HepG2 (cell line): ENCODE data around the gene CD79A. TPM values are rescaled to one million over a fixed set of nuclear protein-coding genes. Genes with fewer than 3 reads are reported as not detected.

Experiments used
- BCL6 ChIP-seq: IDR thresholded peaks from 2 replicates; pipeline ENCODE4 v1.6.1; 2016; ENCODE audit warnings: missing genetic modification reagents, missing compliant biosample characterization
- FOXM1 ChIP-seq: sonication (generic); formaldehyde crosslinking; IDR thresholded peaks from 2 replicates; pipeline ENCODE4 v1.5.0; 2020; ENCODE audit warnings: missing genetic modification reagents
- HES4 ChIP-seq: sonication (generic); formaldehyde crosslinking; IDR thresholded peaks from 2 replicates; pipeline ENCODE4 v1.9.0; 2021; ENCODE audit warnings: mild to moderate bottlenecking, missing genetic modification reagents, borderline replicate concordance
- KDM5B ChIP-seq: sonication (generic); formaldehyde crosslinking; IDR thresholded peaks from 2 replicates; pipeline ENCODE4 v1.4.0; 2020; ENCODE audit warnings: missing genetic modification reagents, mild to moderate bottlenecking, borderline replicate concordance
- KLF13 ChIP-seq: sonication (generic); formaldehyde crosslinking; IDR thresholded peaks from 2 replicates; pipeline ENCODE4 v1.4.0; 2020; ENCODE audit warnings: mild to moderate bottlenecking, missing genetic modification reagents
- POLR2G ChIP-seq: fragments of 200-400 bp; formaldehyde crosslinking; IDR thresholded peaks from 2 replicates; pipeline ENCODE4 v1.6.1; 2018; ENCODE audit warnings: mild to moderate bottlenecking, low read depth, low read length, moderate library complexity
- RELA ChIP-seq: sonication (generic); formaldehyde crosslinking; IDR thresholded peaks from 2 replicates; pipeline ENCODE4 v1.4.0; 2020; ENCODE audit warnings: missing genetic modification reagents
- SMAD9 ChIP-seq: sonication (generic); formaldehyde crosslinking; IDR thresholded peaks from 2 replicates; pipeline ENCODE4 v1.5.1; 2020; ENCODE audit warnings: mild to moderate bottlenecking, missing genetic modification reagents
- SPEN ChIP-seq: sonication (generic); formaldehyde crosslinking; IDR thresholded peaks from 2 replicates; pipeline ENCODE4 v1.5.1; 2020; ENCODE audit warnings: low read depth, mild to moderate bottlenecking, missing genetic modification reagents
- SUZ12 ChIP-seq: fragments of 150-350 bp; IDR thresholded peaks from 2 replicates; pipeline ENCODE4 v1.6.1; 2014; ENCODE audit warnings: low read depth, low read length
- TAF15 ChIP-seq: fragments of 200-400 bp; formaldehyde crosslinking; IDR thresholded peaks from one replicate; pipeline ENCODE4 v1.6.1; 2018; ENCODE audit warnings: mild to moderate bottlenecking, low read depth, low read length; ENCODE audit not compliant: poor library complexity, severe bottlenecking
- ZNF546 ChIP-seq: sonication (generic); formaldehyde crosslinking; conservative IDR thresholded peaks from 2 replicates; pipeline ENCODE4 v1.8.1; 2023; ENCODE audit warnings: mild to moderate bottlenecking, missing genetic modification reagents
- ZNF557 ChIP-seq: sonication (generic); formaldehyde crosslinking; IDR thresholded peaks from 2 replicates; pipeline ENCODE4 v1.4.0; 2020; ENCODE audit warnings: missing genetic modification reagents
- ZNF703 ChIP-seq: sonication (generic); formaldehyde crosslinking; IDR thresholded peaks from 2 replicates; pipeline ENCODE4 v1.5.1; 2020; ENCODE audit warnings: missing genetic modification reagents, mild to moderate bottlenecking, moderate library complexity, borderline replicate concordance
- ZSCAN22 ChIP-seq: sonication (generic); formaldehyde crosslinking; IDR thresholded peaks from 2 replicates; pipeline ENCODE4 v1.4.0; 2020; ENCODE audit warnings: mild to moderate bottlenecking, missing genetic modification reagents
- polyA plus RNA-seq, 8 experiments: library from polyadenylated mRNA; depleted of rRNA in 3 of 8; stranded (reverse) in 7 of 8; unstranded in 1 of 8; fragments of >200 nt; fragmentation: Illumina TruSeq in 4 of 8; extraction: Trizol in 4 of 8; gene quantifications; 2 replicates each; pipeline versions ENCODE4 v1.2.1 to v1.2.3, GENCODE V29; 2011 to 2016; ENCODE audit warnings: low read depth in 4 of 8, missing spikeins in 1 of 8, mixed read lengths in 1 of 8; ENCODE audit not compliant: insufficient read depth in 1 of 8
- total RNA-seq, 5 experiments: library from RNA; depleted of rRNA; stranded (reverse); fragments of >200 nt; fragmentation: Illumina TruSeq; extraction: Trizol; gene quantifications; 2 replicates each; pipeline ENCODE4 v1.2.3, GENCODE V29; 2016; ENCODE audit warnings: low read depth in 1 of 5
- TF ChIP-seq, protein P1 (sequence below): IDR thresholded peaks from 2 replicates; pipeline ENCODE4 v1.6.1; 2016; ENCODE audit warnings: missing compliant biosample characterization, missing genetic modification reagents, borderline replicate concordance
- TF ChIP-seq, protein P2 (sequence below): sonication (generic); formaldehyde crosslinking; IDR thresholded peaks from 2 replicates; pipeline ENCODE4 v1.4.0; 2020; ENCODE audit warnings: missing genetic modification reagents
- TF ChIP-seq, protein P3 (sequence below): sonication (generic); formaldehyde crosslinking; IDR thresholded peaks from 2 replicates; pipeline ENCODE4 v1.8.1; 2023; ENCODE audit warnings: mild to moderate bottlenecking, moderate library complexity, missing genetic modification reagents
- TF ChIP-seq, protein P4 (sequence below): IDR thresholded peaks from 2 replicates; pipeline ENCODE4 v1.6.1; 2012; ENCODE audit warnings: low read length, improper control_type of control experiment
- TF ChIP-seq, protein P5 (sequence below): sonication (generic); formaldehyde crosslinking; IDR thresholded peaks from 2 replicates; pipeline ENCODE4 v1.4.0; 2020; ENCODE audit warnings: mild to moderate bottlenecking, missing genetic modification reagents

CD79A gene
- total and polyA plus RNA-seq, 2 of the 13 experiments (the other 11 are each of a cell fraction or from before 2014, with no cell fraction given): 0.24 to 0.33 TPM

DNA sequence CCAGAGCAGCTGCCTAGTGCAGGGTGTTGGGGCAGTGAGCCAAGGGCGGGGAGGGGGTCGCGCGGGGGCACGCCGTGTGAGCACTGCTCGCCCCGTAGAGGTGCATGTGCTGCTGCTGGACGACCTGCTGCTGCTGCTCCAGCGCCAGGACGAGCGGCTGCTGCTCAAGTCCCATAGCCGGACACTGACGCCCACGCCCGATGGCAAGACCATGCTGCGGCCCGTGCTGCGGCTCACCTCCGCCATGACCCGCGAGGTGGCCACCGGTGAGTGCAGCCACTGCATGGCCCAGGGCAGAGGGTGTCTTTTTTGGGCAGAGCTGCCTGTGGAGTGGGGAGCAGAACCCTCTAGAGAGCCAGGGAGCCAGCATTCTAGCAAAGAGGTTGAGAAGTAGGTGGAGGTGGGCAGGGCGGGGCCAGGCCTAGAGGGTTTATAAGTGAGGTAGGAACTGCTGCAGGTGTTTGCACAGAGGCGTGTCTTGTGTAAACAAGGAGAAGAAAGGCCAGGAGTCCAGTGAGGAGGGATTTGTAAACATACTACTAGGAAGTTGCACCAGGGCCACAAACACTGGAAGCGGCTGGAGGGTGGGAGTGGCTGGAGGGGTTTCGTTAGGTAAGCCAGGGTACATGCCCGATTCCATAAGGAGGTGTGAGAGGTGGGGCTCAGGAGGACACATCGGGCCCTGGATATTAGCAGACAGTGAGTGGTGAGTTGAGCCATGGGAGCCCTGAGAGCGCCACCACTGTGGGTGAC is 27.2 kb downstream of the CD79A start (continued):
- TF ChIP-seq, protein P1, sequence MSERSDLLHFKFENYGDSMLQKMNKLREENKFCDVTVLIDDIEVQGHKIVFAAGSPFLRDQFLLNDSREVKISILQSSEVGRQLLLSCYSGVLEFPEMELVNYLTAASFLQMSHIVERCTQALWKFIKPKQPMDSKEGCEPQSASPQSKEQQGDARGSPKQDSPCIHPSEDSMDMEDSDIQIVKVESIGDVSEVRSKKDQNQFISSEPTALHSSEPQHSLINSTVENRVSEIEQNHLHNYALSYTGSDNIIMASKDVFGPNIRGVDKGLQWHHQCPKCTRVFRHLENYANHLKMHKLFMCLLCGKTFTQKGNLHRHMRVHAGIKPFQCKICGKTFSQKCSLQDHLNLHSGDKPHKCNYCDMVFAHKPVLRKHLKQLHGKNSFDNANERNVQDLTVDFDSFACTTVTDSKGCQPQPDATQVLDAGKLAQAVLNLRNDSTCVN: no peak
- TF ChIP-seq ZNF703 (CRISPR knock-in tag) (no peak), KLF13 (CRISPR knock-in tag) (no peak), RELA (CRISPR knock-in tag) (no peak), TAF15 (no peak), HES4 (no peak), SUZ12 (no peak), SPEN (CRISPR knock-in tag) (0 out of 2 replicates have a peak, but pooled peaks have one; percentile 45), POLR2G (no peak; the same call in 1 of the 2 replicates), SMAD9 (CRISPR knock-in tag) (no peak), KDM5B (CRISPR knock-in tag) (no peak), ZNF546 (CRISPR knock-in tag) (no peak), FOXM1 (no peak), BCL6 (peak; percentile 78), ZSCAN22 (CRISPR knock-in tag) (no peak), ZNF557 (CRISPR knock-in tag) (0 out of 2 replicates have a peak, but pooled peaks have one; percentile 21)
- TF ChIP-seq, protein P2, sequence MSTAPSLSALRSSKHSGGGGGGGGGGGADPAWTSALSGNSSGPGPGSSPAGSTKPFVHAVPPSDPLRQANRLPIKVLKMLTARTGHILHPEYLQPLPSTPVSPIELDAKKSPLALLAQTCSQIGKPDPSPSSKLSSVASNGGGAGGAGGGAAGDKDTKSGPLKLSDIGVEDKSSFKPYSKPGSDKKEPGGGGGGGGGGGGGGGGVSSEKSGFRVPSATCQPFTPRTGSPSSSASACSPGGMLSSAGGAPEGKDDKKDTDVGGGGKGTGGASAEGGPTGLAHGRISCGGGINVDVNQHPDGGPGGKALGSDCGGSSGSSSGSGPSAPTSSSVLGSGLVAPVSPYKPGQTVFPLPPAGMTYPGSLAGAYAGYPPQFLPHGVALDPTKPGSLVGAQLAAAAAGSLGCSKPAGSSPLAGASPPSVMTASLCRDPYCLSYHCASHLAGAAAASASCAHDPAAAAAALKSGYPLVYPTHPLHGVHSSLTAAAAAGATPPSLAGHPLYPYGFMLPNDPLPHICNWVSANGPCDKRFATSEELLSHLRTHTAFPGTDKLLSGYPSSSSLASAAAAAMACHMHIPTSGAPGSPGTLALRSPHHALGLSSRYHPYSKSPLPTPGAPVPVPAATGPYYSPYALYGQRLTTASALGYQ (CRISPR knock-in tag): peak; percentile 75
- TF ChIP-seq, protein P3, sequence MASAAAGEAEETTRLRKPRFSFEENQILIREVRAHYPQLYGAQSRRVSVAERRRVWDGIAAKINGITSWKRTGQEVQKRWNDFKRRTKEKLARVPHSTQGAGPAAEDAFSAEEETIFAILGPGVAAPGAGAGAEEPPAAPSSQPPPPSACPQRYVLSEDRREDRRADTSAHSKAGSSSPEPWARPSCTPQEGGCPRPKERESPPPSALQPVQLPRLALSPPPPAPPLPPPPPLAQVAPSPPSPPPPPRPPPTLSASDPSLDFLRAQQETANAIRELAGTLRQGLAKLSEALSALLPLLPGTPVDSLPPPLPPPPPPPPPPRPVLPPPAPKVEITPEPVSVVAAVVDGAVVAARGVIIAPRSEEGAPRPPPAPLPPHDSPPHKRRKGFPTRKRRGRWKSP (CRISPR knock-in tag): no peak
- TF ChIP-seq, protein P4, sequence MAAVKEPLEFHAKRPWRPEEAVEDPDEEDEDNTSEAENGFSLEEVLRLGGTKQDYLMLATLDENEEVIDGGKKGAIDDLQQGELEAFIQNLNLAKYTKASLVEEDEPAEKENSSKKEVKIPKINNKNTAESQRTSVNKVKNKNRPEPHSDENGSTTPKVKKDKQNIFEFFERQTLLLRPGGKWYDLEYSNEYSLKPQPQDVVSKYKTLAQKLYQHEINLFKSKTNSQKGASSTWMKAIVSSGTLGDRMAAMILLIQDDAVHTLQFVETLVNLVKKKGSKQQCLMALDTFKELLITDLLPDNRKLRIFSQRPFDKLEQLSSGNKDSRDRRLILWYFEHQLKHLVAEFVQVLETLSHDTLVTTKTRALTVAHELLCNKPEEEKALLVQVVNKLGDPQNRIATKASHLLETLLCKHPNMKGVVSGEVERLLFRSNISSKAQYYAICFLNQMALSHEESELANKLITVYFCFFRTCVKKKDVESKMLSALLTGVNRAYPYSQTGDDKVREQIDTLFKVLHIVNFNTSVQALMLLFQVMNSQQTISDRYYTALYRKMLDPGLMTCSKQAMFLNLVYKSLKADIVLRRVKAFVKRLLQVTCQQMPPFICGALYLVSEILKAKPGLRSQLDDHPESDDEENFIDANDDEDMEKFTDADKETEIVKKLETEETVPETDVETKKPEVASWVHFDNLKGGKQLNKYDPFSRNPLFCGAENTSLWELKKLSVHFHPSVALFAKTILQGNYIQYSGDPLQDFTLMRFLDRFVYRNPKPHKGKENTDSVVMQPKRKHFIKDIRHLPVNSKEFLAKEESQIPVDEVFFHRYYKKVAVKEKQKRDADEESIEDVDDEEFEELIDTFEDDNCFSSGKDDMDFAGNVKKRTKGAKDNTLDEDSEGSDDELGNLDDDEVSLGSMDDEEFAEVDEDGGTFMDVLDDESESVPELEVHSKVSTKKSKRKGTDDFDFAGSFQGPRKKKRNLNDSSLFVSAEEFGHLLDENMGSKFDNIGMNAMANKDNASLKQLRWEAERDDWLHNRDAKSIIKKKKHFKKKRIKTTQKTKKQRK: no peak
- TF ChIP-seq, protein P5, sequence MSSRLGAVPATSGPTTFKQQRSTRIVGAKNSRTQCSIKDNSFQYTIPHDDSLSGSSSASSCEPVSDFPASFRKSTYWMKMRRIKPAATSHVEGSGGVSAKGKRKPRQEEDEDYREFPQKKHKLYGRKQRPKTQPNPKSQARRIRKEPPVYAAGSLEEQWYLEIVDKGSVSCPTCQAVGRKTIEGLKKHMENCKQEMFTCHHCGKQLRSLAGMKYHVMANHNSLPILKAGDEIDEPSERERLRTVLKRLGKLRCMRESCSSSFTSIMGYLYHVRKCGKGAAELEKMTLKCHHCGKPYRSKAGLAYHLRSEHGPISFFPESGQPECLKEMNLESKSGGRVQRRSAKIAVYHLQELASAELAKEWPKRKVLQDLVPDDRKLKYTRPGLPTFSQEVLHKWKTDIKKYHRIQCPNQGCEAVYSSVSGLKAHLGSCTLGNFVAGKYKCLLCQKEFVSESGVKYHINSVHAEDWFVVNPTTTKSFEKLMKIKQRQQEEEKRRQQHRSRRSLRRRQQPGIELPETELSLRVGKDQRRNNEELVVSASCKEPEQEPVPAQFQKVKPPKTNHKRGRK (CRISPR knock-in tag): no peak
